Natural killer cell (primary cell): Measurements from ENCODE around the gene DNAJC15. TPM values are rescaled to one million over a fixed set of nuclear protein-coding genes. Genes with fewer than 3 reads are reported as not detected.

ENCODE experiments used
- ATAC-seq, 3 donors: fragments of 150-1000 bp in 2 of 3; fragments of 200-7000 bp in 1 of 3; cut with Tn5 transposase; 1 replicate in 1 of 3; 2 replicates in 2 of 3; pipeline ENCODE4 v1.10.0; 2021; ENCODE audit warnings: mild to moderate bottlenecking in 2 of 3, moderate library complexity in 2 of 3
- DNase-seq, 2 donors: peaks; one replicate each; pipeline versions ENCODE4 v3.0.0 to v3.0.0-alpha.2; 2013 to 2021; ENCODE audit warnings: mixed read lengths in 1 of 2
- H3K27ac ChIP-seq: one replicate; pipeline ENCODE4 v1.5.1; 2013; ENCODE audit warnings: mild to moderate bottlenecking, low read length
- H3K27me3 ChIP-seq: one replicate; pipeline ENCODE4 v1.6.1; 2013; ENCODE audit warnings: low read length; ENCODE audit not compliant: control insufficient read depth, insufficient read depth
- H3K36me3 ChIP-seq: one replicate; pipeline ENCODE4 v1.6.1; 2013; ENCODE audit warnings: low read length; ENCODE audit not compliant: control insufficient read depth, insufficient read depth
- H3K4me1 ChIP-seq: one replicate; pipeline ENCODE4 v1.6.1; 2013; ENCODE audit warnings: low read length; ENCODE audit not compliant: control insufficient read depth, insufficient read depth
- H3K4me3 ChIP-seq: one replicate; pipeline ENCODE4 v1.5.1; 2013; ENCODE audit warnings: low read length
- H3K9me3 ChIP-seq: one replicate; pipeline ENCODE4 v1.6.1; 2013; ENCODE audit warnings: low read length; ENCODE audit not compliant: control insufficient read depth, insufficient read depth
- H3K27ac Mint-ChIP-seq, 2 donors: one replicate each; pipeline ENCODE4 v1.8.0; 2022; ENCODE audit warnings: mild to moderate bottlenecking in 2 of 2, mixed read lengths in 2 of 2, moderate library complexity in 1 of 2
- H3K27me3 Mint-ChIP-seq, 2 donors: one replicate each; pipeline ENCODE4 v1.8.0; 2022; ENCODE audit warnings: low read depth in 2 of 2, mixed read lengths in 2 of 2
- H3K36me3 Mint-ChIP-seq: one replicate; pipeline ENCODE4 v1.8.0; 2022; ENCODE audit warnings: mixed read lengths
- H3K4me1 Mint-ChIP-seq, 2 donors: one replicate each; pipeline ENCODE4 v1.8.0; 2022; ENCODE audit warnings: mixed read lengths in 2 of 2
- H3K4me3 Mint-ChIP-seq: one replicate; pipeline ENCODE4 v1.8.0; 2022; ENCODE audit warnings: mild to moderate bottlenecking, moderate library complexity, mixed read lengths
- H3K9me3 Mint-ChIP-seq, 2 donors: one replicate each; pipeline ENCODE4 v1.8.0; 2022; ENCODE audit warnings: mixed read lengths in 2 of 2
- CTCF ChIP-seq: fragments of 200-600 bp; IDR thresholded peaks from one replicate; pipeline ENCODE4 v1.8.0; 2022; ENCODE audit warnings: antibody characterized with exemption
- WGBS: methylation state at CpG from one replicate; pipeline ENCODE4 v1.1.7; 2013; ENCODE audit warnings: missing lambda C conversion rate; ENCODE audit not compliant: insufficient coverage; 5-methylcytosine and 5-hydroxymethylcytosine counted together
- intact Hi-C: fragments of 100-400 bp; cut with micrococcal nuclease; formaldehyde crosslinking; loops from one replicate; pipeline ENCODE4 v1.14.2; 2022
- total RNA-seq, 4 donors: library from RNA; stranded (reverse); fragments of 120-200 nt in 1 of 4; gene quantifications; one replicate each; pipeline versions ENCODE4 v1.2.3 to v1.2.4, GENCODE V29; 2013 to 2022

DNAJC15 gene
- total RNA-seq, 3 donors from 2014 or later (not counting 1 experiment from before 2014, with no cell fraction given) = 7.7 to 10.0 (median 8.3) TPM

- Mint-ChIP-seq H3K4me3 (no peak overlapping the region), H3K27me3 (peaks cover 0 to 4% of the 10 kb centered on the region in 2 donors), H3K27ac (no peak overlapping the region), H3K4me1 (no peaks in the 10 kb centered on the region), H3K36me3 (no peaks in the 10 kb centered on the region), H3K9me3 (no peaks in the 10 kb centered on the region)
- Histone ChIP-seq H3K4me3 (no peak overlapping the region), H3K9me3 (no peaks in the 10 kb centered on the region), H3K4me1 (no peaks in the 10 kb centered on the region), H3K27me3 (no peaks in the 10 kb centered on the region), H3K36me3 (no peaks in the 10 kb centered on the region), H3K27ac (no peak overlapping the region)
- ATAC-seq (no peak), DNase-seq (no peak)
- TF ChIP-seq CTCF = no peak
- WGBS = 78% methylated on average over 6 of the region's 6 CpGs
- intact Hi-C loops = no loop called here
These were observed 95.8 kb downstream of the DNAJC15 start for GRCh38 chr13:43119206-43119605.

- Histone ChIP-seq H3K27ac (no peak overlapping the region), H3K4me1 (peaks cover under 1% of the 10 kb centered on the region), H3K27me3 (no peaks in the 10 kb centered on the region), H3K4me3 (no peak overlapping the region), H3K9me3 (no peaks in the 10 kb centered on the region), H3K36me3 (no peaks in the 10 kb centered on the region)
- no peaks in the 10 kb centered on the region for H3K36me3 Mint-ChIP-seq
- H3K27me3 Mint-ChIP-seq = peaks cover 0 to 4% of the 10 kb centered on the region in 2 donors
- ATAC-seq = no peak
- DNase-seq = no peak
- no peak overlapping the region for H3K4me3 Mint-ChIP-seq
- H3K27ac Mint-ChIP-seq = no peak overlapping the region
- no peaks in the 10 kb centered on the region for H3K9me3 Mint-ChIP-seq
- TF ChIP-seq CTCF = no peak
- peaks cover 5% of the 10 kb centered on the region in 2 donors for H3K4me1 Mint-ChIP-seq
- 91% methylated on average over 6 of the region's 6 CpGs for WGBS
- intact Hi-C loops = no loop called here
These were observed 99.4 kb downstream of the DNAJC15 start for GRCh38 chr13:43122791-43123190.

GRCh38 chr13:43123856-43124255, 100.5 kb downstream of the DNAJC15 start:
- Mint-ChIP-seq H3K27ac (no peak overlapping the region), H3K27me3 (peaks cover 0 to 4% of the 10 kb centered on the region in 2 donors)
- WGBS = 94% methylated on average over 6 of the region's 6 CpGs

More at GRCh38 chr13:43123856-43124255, 100.5 kb downstream of the DNAJC15 start:
- ATAC-seq = no peak
- no peak overlapping the region for H3K27ac ChIP-seq
- peaks cover 4% of the 10 kb centered on the region for H3K4me1 ChIP-seq
- Mint-ChIP-seq H3K36me3 (no peaks in the 10 kb centered on the region), H3K4me1 (peaks cover 13 to 14% of the 10 kb centered on the region in 2 donors), H3K9me3 (no peaks in the 10 kb centered on the region), H3K4me3 (no peak overlapping the region)
- DNase-seq = no peak
- H3K9me3 ChIP-seq = no peaks in the 10 kb centered on the region
- H3K27me3 ChIP-seq = no peaks in the 10 kb centered on the region
- intact Hi-C loops = no loop called here
- no peak for TF ChIP-seq CTCF
- no peaks in the 10 kb centered on the region for H3K36me3 ChIP-seq
- H3K4me3 ChIP-seq = no peak overlapping the region
